Adrenal gland (tissue), 5 donors: ENCODE data around the gene CDKAL1.

Experiments
- POLR2A ChIP-seq, 2 donors: fragments of 450-650 bp; IDR thresholded peaks; one replicate each; pipeline ENCODE4 v1.6.1; 2017; ENCODE audit warnings: antibody characterized with exemption in 2 of 2, mild to moderate bottlenecking in 2 of 2, moderate library complexity in 1 of 2
- TF ChIP-seq, protein P1 (sequence below), 6 experiments: fragments of 450-650 bp in 4 of 6; fragments of 200-600 bp in 2 of 6; sonication (generic) in 1 of 6; IDR thresholded peaks; 1 replicate in 5 of 6; 2 replicates in 1 of 6; pipeline versions ENCODE4 v1.5.1 to v1.8.0; 2016 to 2021; ENCODE audit warnings: antibody characterized with exemption in 6 of 6, mild to moderate bottlenecking in 2 of 6, moderate library complexity in 1 of 6
- donor health status: DM: no; HTN: no; CAD: no.

DNA sequence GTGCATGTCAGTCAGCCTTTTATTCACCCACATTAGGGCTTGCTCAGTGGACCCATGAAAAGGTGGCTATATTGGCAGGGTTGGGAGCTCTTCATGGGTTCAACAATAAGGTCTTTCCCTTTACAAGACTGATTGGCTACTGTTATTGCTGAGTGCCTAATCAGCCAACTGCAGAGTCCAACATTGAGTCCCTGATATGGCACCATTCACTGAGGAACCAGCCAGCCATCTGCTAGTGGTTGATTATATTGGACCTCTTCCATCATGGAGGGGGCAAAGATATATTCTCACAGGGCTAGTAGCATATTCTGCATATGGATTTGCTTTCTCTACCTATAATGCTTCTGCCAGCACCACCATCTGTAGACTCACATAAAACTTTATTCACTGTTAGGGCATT is 69.9 kb downstream of the CDKAL1 start:
- TF ChIP-seq, protein P1, sequence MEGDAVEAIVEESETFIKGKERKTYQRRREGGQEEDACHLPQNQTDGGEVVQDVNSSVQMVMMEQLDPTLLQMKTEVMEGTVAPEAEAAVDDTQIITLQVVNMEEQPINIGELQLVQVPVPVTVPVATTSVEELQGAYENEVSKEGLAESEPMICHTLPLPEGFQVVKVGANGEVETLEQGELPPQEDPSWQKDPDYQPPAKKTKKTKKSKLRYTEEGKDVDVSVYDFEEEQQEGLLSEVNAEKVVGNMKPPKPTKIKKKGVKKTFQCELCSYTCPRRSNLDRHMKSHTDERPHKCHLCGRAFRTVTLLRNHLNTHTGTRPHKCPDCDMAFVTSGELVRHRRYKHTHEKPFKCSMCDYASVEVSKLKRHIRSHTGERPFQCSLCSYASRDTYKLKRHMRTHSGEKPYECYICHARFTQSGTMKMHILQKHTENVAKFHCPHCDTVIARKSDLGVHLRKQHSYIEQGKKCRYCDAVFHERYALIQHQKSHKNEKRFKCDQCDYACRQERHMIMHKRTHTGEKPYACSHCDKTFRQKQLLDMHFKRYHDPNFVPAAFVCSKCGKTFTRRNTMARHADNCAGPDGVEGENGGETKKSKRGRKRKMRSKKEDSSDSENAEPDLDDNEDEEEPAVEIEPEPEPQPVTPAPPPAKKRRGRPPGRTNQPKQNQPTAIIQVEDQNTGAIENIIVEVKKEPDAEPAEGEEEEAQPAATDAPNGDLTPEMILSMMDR (IDR thresholded peaks at IDR 0.05), result no peak
- no peak for TF ChIP-seq POLR2A (IDR thresholded peaks at IDR 0.05)
